Stomach smooth muscle (tissue), 2 donors: Measurements from ENCODE around the gene HACD1.
"Not testable (repeated sequence)": the region's sequence is repeated elsewhere in the genome, so short reads cannot be mapped to it uniquely, and the experiment has no call there.

ENCODE experiments used
- H3K27ac ChIP-seq: one replicate; pipeline ENCODE4 v1.7.0; 2013; ENCODE audit warnings: mild to moderate bottlenecking, low read length, inconsistent platforms
- H3K27me3 ChIP-seq, 2 donors: one replicate each; pipeline ENCODE4 v1.7.0; 2013; ENCODE audit warnings: low read length in 2 of 2; ENCODE audit not compliant: insufficient read depth in 2 of 2, control insufficient read depth in 1 of 2
- H3K36me3 ChIP-seq, 2 donors: one replicate each; pipeline ENCODE4 v1.7.0; 2013; ENCODE audit warnings: low read length in 2 of 2; ENCODE audit not compliant: control insufficient read depth in 2 of 2, insufficient read depth in 2 of 2
- H3K4me1 ChIP-seq: one replicate; pipeline ENCODE4 v1.7.0; 2013; ENCODE audit warnings: low read length; ENCODE audit not compliant: control insufficient read depth, insufficient read depth
- H3K4me3 ChIP-seq, 2 donors: one replicate each; pipeline ENCODE4 v1.7.0; 2013; ENCODE audit warnings: low read length in 2 of 2
- H3K9ac ChIP-seq, 2 donors: one replicate each; pipeline ENCODE4 v1.7.0; 2013; ENCODE audit warnings: low read length in 2 of 2, mild to moderate bottlenecking in 1 of 2
- H3K9me3 ChIP-seq, 2 donors: one replicate each; pipeline ENCODE4 v1.7.0; 2013; ENCODE audit warnings: low read length in 2 of 2; ENCODE audit not compliant: control insufficient read depth in 2 of 2
- donor health status: healthy.
- donor health status: Pancreatic carcinoma.

HACD1 gene

GRCh38 chr10:17607060-17607459, 10.1 kb downstream of the HACD1 start:
- no peaks in the 10 kb centered on the region for H3K9me3 ChIP-seq
- no peak overlapping the region for H3K9ac ChIP-seq
- no peak overlapping the region for H3K4me3 ChIP-seq
- no peaks in the 10 kb centered on the region for H3K4me1 ChIP-seq
- no peaks in the 10 kb centered on the region for H3K27me3 ChIP-seq
- H3K27ac ChIP-seq, result no peak overlapping the region
- H3K36me3 ChIP-seq, result no peaks in the 10 kb centered on the region

- H3K4me1 ChIP-seq, result no peaks in the 10 kb centered on the region
- no peak overlapping the region for H3K27ac ChIP-seq
- H3K4me3 ChIP-seq, result no peak overlapping the region
- peaks cover 1 to 2% of the 10 kb centered on the region in 2 donors for H3K36me3 ChIP-seq
- no peaks in the 10 kb centered on the region for H3K9me3 ChIP-seq
- no peak overlapping the region for H3K9ac ChIP-seq
- no peaks in the 10 kb centered on the region for H3K27me3 ChIP-seq
Measured at GRCh38 chr10:17606547-17607040, 10.6 kb downstream of the HACD1 start.

GRCh38 chr10:17605936-17606335, 11.2 kb downstream of the HACD1 start:
- H3K4me1 ChIP-seq, result no peaks in the 10 kb centered on the region
- no peak overlapping the region for H3K27ac ChIP-seq
- H3K9ac ChIP-seq, result no peak overlapping the region
- H3K9me3 ChIP-seq, result no peaks in the 10 kb centered on the region
- H3K36me3 ChIP-seq, result peaks cover 3 to 5% of the 10 kb centered on the region in 2 donors
- H3K27me3 ChIP-seq, result no peaks in the 10 kb centered on the region
- no peak overlapping the region for H3K4me3 ChIP-seq

- H3K4me1 ChIP-seq, result no peaks in the 10 kb centered on the region
- H3K9me3 ChIP-seq, result no peaks in the 10 kb centered on the region
- no peak overlapping the region for H3K4me3 ChIP-seq
- no peak overlapping the region for H3K27ac ChIP-seq
- no peaks in the 10 kb centered on the region for H3K27me3 ChIP-seq
- H3K36me3 ChIP-seq, result peaks cover 5 to 11% of the 10 kb centered on the region in 2 donors
- no peak overlapping the region for H3K9ac ChIP-seq
Measured at GRCh38 chr10:17599089-17599488, 18.1 kb downstream of the HACD1 start.

GRCh38 chr10:17597386-17597785, 19.8 kb downstream of the HACD1 start:
- Histone ChIP-seq H3K36me3 (peaks cover 8 to 25% of the 10 kb centered on the region in 2 donors), H3K4me1 (no peaks in the 10 kb centered on the region), H3K27me3 (no peaks in the 10 kb centered on the region), H3K4me3 (no peak overlapping the region), H3K9me3 (no peaks in the 10 kb centered on the region), H3K27ac (no peak overlapping the region), H3K9ac (no peak overlapping the region)

GRCh38 chr10:17590969-17591645, 26.1 kb downstream of the HACD1 start:
- no peak overlapping the region for H3K27ac ChIP-seq
- no peak overlapping the region for H3K9ac ChIP-seq
- H3K4me1 ChIP-seq, result no peaks in the 10 kb centered on the region
- H3K36me3 ChIP-seq, result peaks cover 7 to 14% of the 10 kb centered on the region in 2 donors
- no peaks in the 10 kb centered on the region for H3K27me3 ChIP-seq
- no peak overlapping the region for H3K4me3 ChIP-seq
- no peaks in the 10 kb centered on the region for H3K9me3 ChIP-seq

- not testable (repeated sequence) for H3K9ac ChIP-seq, H3K27ac ChIP-seq, H3K9me3 ChIP-seq, H3K4me1 ChIP-seq, H3K4me3 ChIP-seq, H3K27me3 ChIP-seq
- peaks cover 7 to 14% of the 10 kb centered on the region in 2 donors for H3K36me3 ChIP-seq
Measured at GRCh38 chr10:17589316-17589715, 27.9 kb downstream of the HACD1 start.

GRCh38 chr10:17588420-17588819, 28.8 kb downstream of the HACD1 start:
- no peak overlapping the region for H3K27ac ChIP-seq
- peaks cover 6 to 9% of the 10 kb centered on the region in 2 donors for H3K36me3 ChIP-seq
- H3K9me3 ChIP-seq, result no peaks in the 10 kb centered on the region
- H3K27me3 ChIP-seq, result no peaks in the 10 kb centered on the region
- H3K9ac ChIP-seq, result no peak overlapping the region
- H3K4me1 ChIP-seq, result no peaks in the 10 kb centered on the region
- no peak overlapping the region for H3K4me3 ChIP-seq

GRCh38 chr10:17587321-17587720, 29.9 kb downstream of the HACD1 start:
- not testable (repeated sequence) for H3K4me1 ChIP-seq, H3K9me3 ChIP-seq, H3K27ac ChIP-seq, H3K9ac ChIP-seq, H3K36me3 ChIP-seq, H3K27me3 ChIP-seq, H3K4me3 ChIP-seq

GRCh38 chr10:17586821-17587234, 30.3 kb downstream of the HACD1 start:
- Histone ChIP-seq H3K4me1 (no peaks in the 10 kb centered on the region), H3K27ac (no peak overlapping the region), H3K27me3 (no peaks in the 10 kb centered on the region), H3K9ac (no peak overlapping the region), H3K36me3 (peaks cover 0 to 3% of the 10 kb centered on the region in 2 donors), H3K9me3 (no peaks in the 10 kb centered on the region), H3K4me3 (no peak overlapping the region)

- H3K9ac ChIP-seq, result no peak overlapping the region
- H3K9me3 ChIP-seq, result no peaks in the 10 kb centered on the region
- no peaks in the 10 kb centered on the region for H3K27me3 ChIP-seq
- no peak overlapping the region for H3K4me3 ChIP-seq
- no peak overlapping the region for H3K27ac ChIP-seq
- no peaks in the 10 kb centered on the region for H3K4me1 ChIP-seq
- no peaks in the 10 kb centered on the region for H3K36me3 ChIP-seq
Measured at GRCh38 chr10:17585016-17585415, 32.2 kb downstream of the HACD1 start.
